HG02938 (cell line): ENCODE data around the gene SCGB1A1.

ENCODE experiments used
- ATAC-seq: cut with Tn5 transposase; IDR thresholded peaks from one replicate; pipeline ENCODE4 v1.9.1; 2021; ENCODE audit warnings: mild to moderate bottlenecking, moderate library complexity; ENCODE audit not compliant: unreplicated experiment

The SCGB1A1 gene

DNA sequence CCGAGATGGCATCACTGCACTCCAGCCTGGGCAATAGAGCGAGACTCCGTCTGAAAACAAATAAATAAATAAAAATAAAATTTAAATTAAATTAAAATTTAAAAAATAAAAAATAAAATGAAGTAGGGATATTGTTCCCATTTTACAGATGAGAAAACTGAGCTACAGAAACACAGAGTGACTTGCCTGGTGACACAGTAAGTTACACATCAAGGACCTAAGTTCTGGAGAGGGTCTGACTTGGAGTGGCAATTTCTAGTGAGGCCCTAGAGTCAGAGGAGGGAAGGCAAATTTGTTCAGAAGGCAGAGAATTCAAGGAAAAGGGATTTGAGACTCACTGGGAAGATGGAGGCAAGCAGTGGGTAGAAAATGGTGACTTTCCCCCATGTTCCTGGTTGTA lies 2.0 kb downstream of the SCGB1A1 start:
- no peak for ATAC-seq

DNA sequence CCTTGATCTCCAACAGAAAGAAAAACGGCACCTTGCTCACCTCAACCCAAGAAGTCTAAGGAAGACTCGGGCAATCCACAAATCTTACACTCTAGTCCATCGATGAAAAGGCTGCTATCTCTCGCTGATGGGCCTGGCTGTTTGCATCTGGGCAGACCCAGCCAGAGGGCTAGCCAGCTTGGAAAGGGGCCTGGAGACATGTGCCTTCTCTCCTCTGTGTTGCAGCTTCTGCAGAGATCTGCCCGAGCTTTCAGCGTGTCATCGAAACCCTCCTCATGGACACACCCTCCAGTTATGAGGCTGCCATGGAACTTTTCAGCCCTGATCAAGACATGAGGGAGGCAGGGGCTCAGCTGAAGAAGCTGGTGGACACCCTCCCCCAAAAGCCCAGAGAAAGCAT lies 3.2 kb downstream of the SCGB1A1 start:
- no peak for ATAC-seq

DNA sequence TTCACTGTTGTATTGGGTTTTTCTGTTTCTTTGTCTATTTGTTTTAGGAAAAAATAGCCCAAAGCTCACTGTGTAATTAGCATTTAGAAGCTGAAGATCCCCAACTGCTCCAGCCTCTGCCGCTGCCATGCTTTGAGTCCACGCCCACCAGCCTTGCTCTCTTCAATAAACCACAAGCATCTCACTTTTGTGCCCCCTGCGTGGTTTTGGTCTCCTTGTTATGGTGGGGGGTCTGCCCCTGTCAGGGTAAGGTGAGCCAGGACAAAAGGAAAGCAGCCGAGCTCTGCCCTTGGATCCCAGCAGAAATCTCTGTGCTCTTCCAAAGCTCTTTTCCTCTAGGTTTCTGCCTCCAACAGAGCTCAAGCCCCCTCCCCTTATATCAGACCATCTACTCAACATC lies 4.2 kb downstream of the SCGB1A1 start:
- no peak for ATAC-seq

DNA sequence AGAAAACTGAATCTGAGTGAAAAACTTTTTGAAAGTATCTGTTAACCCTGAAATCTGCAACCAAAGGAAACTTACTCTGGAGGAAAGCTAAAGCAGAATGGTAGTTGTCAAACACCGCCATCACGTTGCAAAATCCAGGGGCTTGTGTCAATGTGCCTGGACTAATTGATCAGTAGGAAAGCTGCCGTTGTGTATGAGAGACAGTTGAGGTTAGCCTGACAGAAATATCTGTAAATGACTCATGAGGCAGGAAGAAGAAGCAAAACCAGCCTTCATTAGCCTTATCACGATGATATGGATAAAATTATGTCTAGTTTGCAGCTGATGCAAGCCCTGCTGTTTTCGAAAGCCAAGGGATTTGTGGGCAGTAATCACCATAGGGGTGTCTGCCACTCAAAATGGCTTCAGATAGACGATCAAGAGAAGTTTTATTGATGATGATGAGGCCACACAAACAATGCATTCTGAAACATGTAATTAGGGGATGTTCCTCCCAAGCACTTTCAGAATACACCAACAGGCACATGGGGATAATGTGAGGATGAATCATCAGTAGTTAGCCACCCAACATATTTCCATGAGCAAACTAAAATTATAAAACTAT lies 8.9 kb downstream of the SCGB1A1 start:
- no peak for ATAC-seq

DNA sequence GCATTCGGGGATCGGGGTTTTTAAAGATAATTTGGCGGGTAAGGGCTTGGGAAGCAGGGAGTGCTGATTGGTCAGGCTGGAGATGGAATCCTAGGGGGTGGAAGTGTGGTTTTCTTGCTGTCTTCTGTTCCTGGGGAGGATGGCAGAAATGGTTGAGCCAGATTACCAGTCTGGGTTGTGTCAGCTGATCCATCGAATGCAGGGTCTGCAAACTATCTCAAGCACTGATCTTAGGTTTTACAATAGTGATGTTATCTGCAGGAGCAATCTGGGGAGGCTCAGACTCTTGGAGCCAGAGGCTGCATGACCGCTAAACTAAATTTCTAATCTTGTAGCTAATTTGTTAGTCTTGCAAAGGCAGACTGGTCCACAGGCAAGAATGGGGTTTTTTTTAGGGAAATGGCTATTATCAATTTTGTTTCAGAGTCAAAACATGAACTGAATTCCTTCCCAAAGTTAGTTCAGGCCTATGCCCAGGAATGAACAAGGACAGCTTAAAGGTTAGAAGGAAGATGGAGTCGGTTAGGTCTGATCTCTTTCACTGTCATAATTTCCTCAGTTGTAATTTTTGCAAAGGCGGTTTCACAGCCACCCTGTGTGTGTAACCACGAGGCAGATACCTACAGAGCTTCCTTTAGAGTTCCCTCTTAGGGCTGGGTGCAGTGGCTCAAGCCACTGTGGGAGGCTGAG lies 10.2 kb downstream of the SCGB1A1 start:
- no peak for ATAC-seq

DNA sequence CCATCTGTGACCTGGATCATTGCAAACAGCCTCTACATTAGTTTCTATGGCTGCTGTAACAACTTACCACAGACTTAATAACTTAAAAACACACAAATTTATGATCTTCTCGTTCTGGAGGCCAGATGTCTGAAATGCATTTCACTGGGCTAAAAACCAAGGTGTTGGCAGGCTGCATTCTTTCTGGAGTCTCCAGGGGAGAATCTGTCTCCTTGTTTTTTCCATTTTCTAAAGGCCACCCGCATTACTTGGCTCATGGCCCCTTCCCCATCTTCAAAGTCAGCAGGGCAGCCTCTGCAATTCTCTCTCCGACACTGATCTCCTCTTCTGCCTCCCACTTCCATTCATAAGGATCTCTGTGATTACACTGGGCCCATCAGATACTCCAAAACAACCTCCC lies 11.6 kb downstream of the SCGB1A1 start:
- no peak for ATAC-seq

DNA sequence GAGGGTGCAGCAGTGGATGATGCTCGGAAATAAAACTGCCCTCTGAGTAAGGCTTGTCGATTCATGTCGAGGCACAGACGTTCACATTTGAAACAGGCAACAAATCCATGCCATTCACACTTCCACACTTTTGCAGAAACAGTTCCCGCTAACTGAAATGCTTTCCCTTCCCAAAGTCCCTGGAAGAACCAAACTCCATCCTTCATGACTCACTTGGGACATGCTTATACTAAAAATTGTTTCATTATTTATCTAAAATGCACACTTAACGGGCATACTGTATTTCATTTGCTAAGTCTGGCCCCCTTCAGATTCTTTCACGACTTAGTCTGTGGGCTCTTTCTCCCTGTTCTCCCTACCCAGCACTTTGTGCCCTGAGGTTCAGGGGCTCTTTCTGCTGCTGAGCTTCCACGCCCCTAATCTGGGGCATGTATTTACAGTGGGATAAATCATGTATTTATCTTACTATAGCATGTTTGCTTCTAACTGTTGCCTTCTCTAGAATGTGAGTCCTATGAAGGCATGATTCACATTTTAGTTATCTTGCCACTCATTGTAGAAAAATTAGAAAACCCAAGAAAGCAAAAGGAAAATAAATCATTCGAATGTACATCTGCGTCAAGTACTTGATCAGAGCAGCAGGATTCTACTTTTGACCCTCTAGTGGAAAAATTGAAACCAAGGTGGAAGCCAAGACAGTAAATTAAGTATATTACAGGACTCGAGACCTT lies 12.5 kb downstream of the SCGB1A1 start:
- no peak for ATAC-seq

DNA sequence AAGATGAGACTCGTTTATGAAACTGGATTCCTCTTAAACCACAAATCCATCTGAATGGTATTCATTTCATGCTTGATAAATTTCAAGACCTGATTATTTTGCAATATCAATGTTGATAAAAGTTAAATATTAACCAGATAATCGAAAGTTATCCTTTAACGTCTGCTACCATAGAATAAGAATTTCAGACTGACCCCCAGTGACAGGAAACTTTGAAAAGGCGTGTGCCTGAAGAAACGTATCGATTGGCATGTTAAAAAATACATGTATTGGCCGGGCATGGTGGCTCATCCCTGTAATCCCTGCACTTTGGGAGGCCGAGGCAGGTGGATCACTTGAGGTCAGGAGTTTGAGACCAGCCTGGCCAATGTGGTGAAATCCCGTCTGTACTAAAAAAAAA lies 13.9 kb downstream of the SCGB1A1 start:
- no peak for ATAC-seq

DNA sequence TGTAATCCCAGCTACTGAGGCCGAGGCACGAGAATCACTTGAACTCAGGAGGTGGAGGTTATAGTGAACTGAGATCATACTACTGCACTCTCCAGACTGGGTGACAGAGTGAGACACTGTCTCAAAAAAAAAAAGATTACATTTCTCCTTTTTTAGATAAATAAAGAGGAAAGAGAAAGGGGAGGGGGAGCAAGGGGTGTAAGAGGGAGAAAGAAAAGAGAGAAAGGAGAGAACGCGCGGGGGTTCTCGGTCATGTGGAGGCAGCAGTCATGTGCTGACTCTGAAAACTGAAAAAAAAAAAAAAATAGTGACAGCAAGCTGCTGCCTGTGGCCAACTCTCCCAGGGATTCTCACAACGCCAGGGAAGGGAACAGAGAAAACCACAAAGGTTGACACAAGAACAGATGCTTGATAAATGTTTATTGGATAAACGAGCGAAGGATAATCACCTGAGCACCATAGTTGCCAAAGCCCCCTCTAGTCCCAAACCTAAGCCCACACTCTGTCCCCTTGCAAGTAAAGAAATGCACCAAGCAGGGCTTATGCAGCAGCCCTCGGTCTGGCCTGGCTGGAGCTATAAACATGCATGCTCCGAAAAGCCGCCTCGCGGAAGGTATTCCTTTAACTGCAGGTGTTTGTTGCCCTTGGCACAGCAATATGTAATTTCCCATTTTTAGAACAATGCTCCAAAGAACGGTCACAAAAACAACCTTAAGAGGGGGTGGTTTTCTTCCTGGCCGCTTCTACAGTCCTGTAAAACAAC lies 14.5 kb downstream of the SCGB1A1 start:
- no peak for ATAC-seq

DNA sequence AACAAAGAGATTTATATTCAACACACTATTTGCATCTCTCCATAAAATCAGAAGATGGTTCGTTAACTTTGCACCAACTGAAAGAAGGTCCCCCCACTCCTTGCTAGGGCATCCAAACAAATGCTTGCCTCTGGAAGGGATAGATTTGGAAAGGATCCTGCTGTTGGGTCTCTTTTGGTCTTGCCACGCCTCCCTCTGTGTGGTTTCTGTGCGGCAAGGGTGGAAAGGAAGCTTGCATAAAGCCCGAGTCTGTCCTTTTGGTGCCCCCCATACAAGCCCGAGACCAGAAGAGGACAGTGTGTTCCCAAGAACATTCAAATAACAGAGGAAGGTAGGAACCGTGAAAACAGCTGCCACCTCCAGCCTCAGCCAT lies 15.1 kb downstream of the SCGB1A1 start:
- no peak for ATAC-seq

DNA sequence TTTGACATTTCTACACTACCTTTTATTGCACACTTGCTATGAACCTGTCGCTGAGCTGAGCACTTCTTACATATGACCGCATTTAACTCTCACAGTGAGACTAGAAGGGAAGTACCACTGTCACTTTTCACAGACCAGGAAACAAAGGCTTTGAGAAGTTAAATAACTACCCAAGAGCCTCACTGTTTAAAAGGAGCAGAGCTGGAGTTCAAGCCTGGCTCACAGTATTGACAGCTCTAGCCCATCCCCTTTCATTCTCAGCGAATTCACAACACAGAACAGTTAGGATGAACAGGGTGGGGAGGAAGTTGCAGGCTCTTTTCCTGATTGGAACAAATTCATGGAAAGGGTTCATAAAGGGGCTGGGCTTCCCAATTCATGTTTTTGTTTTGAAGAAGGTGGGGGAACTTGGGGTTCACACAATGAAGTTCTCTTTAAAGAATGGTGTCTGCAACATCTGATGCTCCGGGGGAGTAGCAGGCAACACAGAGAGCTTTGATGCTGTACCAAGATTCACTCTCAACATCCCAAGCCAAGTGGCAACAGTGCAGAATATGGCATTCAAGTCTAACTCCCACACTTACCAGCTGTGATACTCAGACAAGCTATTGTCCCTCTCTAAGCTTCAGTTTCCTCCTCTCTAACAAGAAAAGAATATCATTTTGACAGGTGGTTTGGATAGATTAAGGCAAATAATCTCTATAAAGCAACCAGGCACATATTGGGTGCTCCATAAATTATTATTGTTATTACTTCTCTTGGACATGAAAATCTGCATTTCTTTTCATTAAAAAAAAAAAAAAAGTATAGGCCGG lies 17.2 kb downstream of the SCGB1A1 start:
- no peak for ATAC-seq

DNA sequence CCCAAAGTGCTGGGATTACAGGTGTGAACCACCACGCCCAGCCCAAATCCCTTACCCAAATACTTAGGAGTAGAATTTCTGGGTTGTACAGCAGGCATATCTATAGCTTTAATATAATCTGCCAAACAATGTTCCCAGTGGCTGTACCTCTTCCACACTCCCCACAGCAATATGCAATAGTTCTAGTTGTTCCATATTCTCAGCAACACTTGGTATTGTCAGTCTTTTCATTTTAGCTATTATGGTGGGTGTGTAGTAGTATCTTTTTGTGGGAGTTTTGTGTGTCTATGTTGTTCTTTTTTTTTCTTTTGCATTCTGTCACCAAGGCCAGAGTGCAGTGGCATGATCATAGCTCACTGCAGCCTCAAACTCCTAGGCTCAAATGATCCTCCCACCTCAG lies 18.8 kb downstream of the SCGB1A1 start:
- ATAC-seq: no peak

DNA sequence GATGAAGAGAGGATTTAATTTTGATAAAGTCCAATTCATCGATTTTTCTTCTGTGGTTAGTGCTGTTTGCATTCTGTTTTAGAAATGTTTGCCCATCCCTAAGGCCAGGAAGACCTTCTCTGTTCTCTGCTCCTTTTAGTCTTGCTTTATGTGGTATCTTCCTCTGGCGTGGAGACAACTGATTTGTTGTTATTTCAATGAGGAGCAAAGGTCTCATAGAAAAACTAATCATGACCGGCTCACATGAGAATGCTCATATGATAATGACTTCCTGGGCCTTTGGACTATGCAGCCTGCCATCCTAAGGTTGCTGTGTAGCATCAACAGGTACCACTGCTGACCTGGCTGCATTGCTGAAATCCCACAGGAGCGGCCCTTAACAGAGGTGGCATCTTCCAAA lies 19.8 kb downstream of the SCGB1A1 start:
- no peak for ATAC-seq

DNA sequence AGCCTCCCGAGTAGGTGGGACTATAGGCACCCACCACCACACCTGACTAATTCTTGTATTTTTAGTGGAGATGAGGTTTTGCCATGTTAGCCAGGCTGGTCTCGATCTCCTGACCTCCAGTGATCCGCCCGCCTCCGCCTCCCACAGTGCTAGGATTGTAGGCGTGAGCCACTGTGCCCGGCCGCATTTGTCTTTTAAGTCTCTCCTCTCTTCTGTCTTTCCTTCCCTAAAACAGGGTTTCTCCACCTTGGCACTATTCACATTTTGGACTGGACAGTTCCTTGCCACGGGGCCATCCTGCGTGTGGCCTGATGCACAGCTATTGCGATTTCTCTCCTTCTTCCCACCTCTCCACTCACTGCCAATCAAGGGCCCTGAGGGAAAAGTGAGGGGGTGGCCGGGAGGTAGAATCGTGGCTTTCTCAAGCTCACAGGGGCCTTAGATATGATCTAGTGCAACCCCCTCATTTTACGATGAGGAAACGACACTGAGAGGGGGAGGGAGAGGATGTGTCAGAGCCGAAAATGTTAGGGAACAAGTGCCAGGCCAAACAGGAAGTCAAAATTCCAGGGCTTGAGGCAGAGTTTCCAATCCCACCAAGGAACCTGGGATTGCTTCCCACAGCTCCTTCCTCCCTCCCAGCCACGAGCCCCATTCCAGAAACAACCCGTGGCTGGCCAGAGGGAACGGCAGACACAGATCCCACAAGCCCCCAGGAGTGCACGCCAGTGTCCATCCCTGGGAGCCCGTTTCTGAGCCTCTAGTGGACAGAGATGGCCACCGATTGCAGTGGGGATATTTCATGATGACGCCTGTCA lies 21.2 kb downstream of the SCGB1A1 start:
- no peak for ATAC-seq

DNA sequence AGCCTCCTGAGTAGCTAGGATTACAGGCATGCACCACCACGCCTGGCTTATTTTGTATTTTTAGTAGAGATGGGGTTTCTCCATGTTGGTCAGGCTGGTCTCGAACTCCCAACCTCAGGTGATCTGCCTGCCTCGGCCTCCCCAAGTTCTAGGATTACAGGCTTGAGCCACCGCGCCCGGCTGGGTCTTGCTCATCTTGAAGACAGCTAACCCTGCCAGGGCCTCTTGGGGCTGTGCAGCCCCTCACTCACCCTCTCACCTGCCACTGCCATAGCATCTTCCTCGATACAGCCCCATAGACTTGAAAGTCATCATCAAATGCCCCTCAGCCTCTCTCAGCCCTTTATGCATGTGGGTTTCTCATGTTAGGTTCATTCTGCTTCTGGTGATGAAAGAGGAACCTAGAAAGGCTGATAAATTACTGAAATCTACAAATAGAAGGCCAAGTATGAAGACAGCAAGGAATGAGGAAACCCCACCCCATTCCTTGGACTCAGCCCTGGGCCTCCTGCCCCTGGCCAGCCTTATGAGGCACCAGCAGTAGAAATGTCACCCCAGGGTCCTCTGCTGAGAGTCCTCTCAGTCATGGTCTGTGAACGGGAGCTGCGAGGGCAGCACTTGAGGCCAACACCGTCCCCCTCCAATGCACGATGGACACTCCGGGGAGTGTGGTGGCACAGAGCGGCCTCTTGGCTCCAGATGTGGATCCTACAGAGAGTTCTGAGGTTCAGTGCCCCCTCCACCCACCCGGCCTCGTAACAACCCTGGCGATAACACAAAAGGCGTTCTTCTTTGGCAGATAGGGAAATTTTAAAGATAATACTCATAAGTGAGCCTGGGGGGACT lies 24.8 kb downstream of the SCGB1A1 start:
- no peak for ATAC-seq

DNA sequence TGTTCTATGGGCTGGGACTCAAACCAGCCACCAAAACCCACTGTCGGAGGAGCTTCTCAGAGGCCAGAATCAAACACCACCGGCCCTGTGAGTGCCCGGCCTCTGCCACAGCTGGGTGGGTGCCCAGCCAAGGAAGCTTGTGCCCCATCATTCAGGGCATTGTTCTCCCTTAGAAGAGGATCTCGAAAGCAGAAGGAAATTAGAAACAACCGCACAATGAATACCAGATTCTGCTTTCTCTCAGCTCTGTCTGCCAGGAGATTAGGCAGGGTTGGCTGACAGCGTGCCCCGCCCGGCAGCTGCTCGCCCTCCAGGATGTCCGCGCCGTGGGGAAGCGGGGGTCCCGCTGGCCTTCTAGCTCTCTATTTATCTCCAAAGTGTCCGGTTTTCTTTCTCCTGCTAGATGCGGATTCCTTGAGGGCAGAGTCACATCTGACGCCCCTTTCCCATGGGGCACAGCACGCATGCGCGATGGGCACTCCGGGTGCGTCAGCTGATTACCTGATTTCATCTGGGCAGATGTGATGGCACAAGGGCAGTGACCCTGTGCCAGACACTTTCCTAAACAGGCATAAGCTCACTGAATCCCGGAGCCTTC lies 25.5 kb downstream of the SCGB1A1 start:
- no peak for ATAC-seq

DNA sequence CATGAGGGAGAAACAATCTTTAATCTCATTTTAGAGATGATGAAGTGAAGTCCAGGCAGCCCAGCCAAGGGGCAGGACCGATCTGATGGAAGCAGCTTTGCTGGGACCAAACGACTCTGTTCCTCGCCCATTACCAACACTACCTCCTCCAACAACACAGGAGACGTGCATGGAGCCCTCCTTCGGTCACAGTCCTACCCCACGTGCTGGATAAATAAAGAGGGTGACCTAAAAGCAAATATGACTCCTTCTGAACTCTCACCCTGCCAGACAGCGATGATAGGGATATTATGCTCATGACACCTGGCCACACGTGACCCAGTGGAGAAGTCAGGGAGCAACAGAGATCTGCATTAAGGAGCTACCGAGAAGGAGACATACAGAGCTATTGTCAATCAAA lies 26.0 kb downstream of the SCGB1A1 start:
- no peak for ATAC-seq

DNA sequence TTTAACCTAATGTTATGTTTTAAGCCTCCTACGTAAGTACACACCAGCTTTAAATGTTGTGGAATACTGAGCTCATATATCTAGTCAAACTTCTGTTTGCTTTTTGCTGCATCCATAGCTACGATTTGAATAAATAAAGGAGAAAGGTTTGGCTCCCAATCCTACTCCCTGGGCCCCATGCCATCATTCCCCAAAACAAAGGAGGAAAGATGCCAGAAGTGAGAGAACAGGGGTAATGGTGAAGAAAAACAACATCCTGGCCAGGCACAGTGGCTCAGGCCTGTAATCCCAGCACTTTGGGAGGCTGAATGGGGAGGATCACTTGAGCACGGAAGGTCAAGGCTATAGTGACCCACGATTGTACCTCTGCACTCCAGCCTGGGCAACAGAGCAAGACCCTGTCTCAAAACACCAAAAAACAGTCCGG lies 26.5 kb downstream of the SCGB1A1 start:
- ATAC-seq: no peak

DNA sequence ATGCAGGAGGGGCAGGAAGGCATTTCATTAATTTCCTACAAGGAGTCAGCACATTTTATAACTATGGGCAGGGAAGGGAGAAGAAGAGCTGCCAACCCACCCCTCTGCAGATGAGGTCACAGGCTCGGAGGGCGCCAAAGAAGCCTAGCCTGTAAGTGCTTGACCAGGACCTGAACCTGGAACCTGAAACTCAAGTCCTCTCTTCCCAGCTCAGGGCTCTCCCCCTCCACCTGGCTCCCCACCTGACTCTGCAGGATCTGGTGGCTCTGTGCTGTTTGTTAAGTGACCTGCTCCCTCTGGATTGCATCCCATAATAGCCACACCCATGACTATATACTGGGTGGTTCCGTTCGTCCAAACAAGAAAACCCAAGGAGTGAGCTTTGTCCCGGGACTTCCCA lies 27.3 kb downstream of the SCGB1A1 start:
- ATAC-seq: no peak
